Activated CD8-positive, alpha-beta memory T cell treated with anti-CD3 and anti-CD28 coated beads for 36 hours (primary cell): ENCODE data around the gene GSN. TPM values are rescaled to one million over a fixed set of nuclear protein-coding genes. Genes with fewer than 3 reads are reported as not detected.

Source experiments
- CTCF ChIA-PET: fragments of 350-600 bp; sonication (Branson Sonifier 250); formaldehyde crosslinking; loops from one replicate; lab custom pipeline; 2021; ENCODE audit warnings: antibody characterized with exemption; lab: Charles Lee
- POLR2A ChIA-PET: fragments of 350-600 bp; sonication (Branson Sonifier 250); formaldehyde crosslinking; loops from one replicate; lab custom pipeline; 2021; ENCODE audit warnings: antibody characterized with exemption; lab: Charles Lee
- total RNA-seq, 2 experiments: library from RNA; stranded (reverse); gene quantifications; one replicate each; pipeline ENCODE4 v1.2.3, GENCODE V29; 2021

The GSN gene
- total RNA-seq, 2 experiments from 2014 or later = 1.6 to 1.8 TPM

DNA sequence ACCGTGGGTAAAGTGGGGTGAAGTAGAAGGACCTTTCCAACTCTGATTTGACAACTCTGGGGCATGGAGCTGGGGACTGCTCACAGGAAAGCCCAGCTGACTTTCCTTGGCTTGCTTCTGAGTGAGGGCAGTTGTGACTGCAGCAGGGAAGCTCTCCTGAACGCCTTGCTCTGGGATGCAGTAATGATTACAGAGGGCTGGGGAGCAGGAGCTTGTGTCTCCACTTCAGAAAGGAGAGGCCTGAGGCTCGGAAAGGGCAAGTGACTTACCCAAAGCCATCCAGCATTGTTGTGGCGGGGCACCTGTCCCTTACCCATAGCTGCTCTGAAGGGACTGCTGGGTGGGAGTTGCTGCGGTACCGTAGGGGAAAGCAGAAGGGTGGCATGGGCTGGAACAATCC lies 41.2 kb downstream of the GSN start:
- ChIA-PET POLR2A (no interaction called here), CTCF (interaction anchor here (1.3 kb wide), 1 partner anchor 11 kb away, joined by 4 read pairs; no protein-coding TSS in a partner anchor)

DNA sequence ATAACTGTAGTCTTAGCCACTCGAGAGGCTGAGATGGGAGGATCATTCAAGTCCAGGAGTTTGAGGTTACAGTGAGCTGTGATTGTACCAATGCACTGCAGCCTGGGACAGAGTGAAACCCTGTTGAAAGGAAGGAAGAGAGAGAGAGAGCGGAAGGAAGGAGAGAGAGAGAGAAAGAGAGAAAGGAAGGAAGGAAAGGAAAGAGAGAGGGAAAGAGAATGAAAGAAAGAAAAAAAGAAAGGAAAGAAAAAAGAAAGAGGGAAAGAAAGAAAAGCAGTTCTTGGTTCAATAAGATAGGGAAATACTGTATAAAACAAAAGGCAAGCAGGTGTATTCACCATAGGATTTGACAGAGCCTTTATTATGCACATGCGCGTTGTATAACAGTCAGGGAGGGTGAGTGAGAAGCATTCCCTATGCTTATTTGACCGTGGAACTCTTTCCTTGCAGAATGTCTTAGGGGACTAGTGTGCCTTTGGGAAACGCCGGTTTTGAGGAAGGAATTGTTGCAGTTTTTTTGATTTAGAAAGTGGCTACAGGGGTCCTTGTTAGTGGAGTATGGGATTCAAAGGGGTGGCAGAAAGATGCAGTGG lies 42.0 kb downstream of the GSN start:
- ChIA-PET POLR2A (no interaction called here), CTCF (interaction anchor here (1.0 to 1.3 kb wide), 2 partner anchors 10 kb away, joined by 3 to 4 read pairs; no protein-coding TSS in a partner anchor)

GRCh38 chr9:121310571-121310970 lies 42.6 kb downstream of the GSN start:
- CTCF ChIA-PET = interaction anchor here (1.0 kb wide), 1 partner anchor 9 kb away, joined by 3 read pairs; no protein-coding TSS in a partner anchor
- POLR2A ChIA-PET = no interaction called here

- POLR2A ChIA-PET = no interaction called here
- CTCF ChIA-PET = no interaction called here
Measured at GRCh38 chr9:121312169-121312568, 44.2 kb downstream of the GSN start.

GRCh38 chr9:121313458-121314152 lies 45.6 kb downstream of the GSN start:
- ChIA-PET POLR2A (no interaction called here), CTCF (no interaction called here)

GRCh38 chr9:121316378-121316777 lies 48.4 kb downstream of the GSN start:
- POLR2A ChIA-PET = no interaction called here
- CTCF ChIA-PET = interaction anchor here (1.0 to 2.5 kb wide), 2 partner anchors 14 to 84 kb away, joined by 3 to 9 read pairs; no protein-coding TSS in a partner anchor

DNA sequence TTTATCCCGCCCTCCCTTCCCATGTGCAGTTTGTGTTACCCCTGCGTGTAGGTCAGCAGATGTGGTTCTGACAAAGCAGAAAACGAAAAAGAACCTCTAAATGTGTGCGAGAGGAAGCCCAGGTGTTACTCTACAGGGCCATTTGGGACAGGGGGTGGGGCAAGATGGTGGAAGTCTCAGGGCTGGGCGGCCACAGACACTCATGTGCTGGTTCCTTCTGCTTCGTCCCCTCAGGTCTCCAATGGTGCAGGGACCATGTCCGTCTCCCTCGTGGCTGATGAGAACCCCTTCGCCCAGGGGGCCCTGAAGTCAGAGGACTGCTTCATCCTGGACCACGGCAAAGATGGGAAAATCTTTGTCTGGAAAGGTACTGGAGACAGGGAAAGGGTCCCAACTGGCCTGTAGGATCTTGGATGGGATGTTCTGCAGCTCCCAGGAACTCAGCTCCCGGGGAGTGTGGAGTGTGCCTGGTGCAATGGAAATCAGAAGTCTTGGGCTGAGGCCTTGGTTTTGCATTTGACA lies 49.0 kb downstream of the GSN start:
- POLR2A ChIA-PET = no interaction called here
- CTCF ChIA-PET = interaction anchor here (1.0 to 2.5 kb wide), 2 partner anchors 15 to 83 kb away, joined by 3 to 9 read pairs; no protein-coding TSS in a partner anchor

DNA sequence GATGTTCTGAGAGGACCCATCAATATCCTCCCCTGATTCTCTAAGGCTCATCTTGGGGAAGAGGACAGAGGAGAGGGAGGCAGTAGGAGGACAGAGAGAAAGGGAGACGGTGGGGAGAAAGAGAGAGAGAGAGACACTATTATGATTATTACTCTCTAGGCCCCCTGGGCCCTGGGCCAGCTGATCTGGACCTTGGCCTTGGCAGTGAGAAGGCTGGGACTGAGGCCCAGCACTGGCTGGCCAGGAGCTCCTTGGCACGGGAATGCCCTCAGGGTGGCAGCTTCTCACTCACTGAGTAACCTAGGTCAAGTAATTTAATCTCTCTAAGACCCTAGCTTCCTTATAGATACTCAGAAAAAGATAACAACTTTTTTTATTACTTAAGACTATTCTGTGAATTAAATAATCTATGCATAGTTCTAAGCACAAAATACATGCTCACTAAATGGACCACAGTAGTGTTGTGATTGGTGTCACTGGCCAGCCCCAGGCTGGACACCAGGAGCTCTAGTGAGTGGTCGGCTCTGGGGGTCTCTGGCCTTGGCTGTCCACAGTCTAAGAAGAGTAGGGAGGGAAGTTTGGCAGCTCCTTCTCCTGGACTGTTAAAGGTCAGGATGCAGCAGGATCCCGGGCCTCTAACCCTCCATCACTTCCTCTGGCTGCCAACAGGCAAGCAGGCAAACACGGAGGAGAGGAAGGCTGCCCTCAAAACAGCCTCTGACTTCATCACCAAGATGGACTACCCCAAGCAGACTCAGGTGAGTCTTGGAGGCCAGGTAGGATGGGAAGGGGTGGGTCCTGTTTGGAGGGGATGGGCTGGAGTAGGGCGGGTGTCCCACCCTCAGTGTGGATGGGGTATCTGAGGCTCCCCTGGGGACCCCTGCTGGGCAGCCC lies 50.0 kb downstream of the GSN start:
- ChIA-PET POLR2A (no interaction called here), CTCF (interaction anchor here (0.7 to 4.0 kb wide), 4 partner anchors 28 to 104 kb away, joined by 3 to 76 read pairs (median 3); no protein-coding TSS in a partner anchor)

DNA sequence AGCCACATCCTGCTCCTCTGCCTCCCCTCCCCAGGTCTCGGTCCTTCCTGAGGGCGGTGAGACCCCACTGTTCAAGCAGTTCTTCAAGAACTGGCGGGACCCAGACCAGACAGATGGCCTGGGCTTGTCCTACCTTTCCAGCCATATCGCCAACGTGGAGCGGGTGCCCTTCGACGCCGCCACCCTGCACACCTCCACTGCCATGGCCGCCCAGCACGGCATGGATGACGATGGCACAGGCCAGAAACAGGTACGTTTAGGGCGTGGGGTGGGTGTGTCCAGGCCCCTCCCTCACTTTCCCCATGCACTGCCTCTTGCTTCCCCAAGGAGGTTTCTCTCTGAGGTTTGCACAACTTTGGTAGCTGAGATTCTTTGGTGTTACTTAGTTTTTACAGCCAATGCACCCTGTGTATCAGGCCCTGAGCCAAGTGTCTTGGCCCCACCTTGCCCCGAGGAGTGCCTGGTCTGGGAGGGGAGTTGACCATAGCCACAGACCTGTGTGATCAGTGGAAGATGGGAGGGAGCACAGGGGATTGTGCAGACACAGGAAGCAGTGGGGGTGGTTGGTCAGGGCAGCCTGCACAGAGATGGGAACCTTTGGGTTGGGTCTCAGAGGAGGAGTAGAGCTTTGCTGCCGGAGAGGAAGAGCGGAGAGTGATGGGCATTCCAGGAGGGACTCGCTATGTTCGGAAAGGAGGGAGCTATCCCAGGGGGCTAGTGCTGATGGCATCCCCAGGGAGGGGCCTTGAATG lies 50.8 kb downstream of the GSN start:
- POLR2A ChIA-PET = no interaction called here

GRCh38 chr9:121319383-121319780 lies 51.4 kb downstream of the GSN start:
- ChIA-PET POLR2A (no interaction called here), CTCF (interaction anchor here (0.6 to 4.0 kb wide), 51 partner anchors 9 to 564 kb away, joined by 3 to 88 read pairs (median 4); no protein-coding TSS in a partner anchor)

More for the DNA sequence above, 50.8 kb downstream of the GSN start:
- CTCF ChIA-PET = interaction anchor here (0.7 to 4.0 kb wide), 23 partner anchors 10 to 173 kb away, joined by 3 to 88 read pairs (median 5); no protein-coding TSS in a partner anchor

DNA sequence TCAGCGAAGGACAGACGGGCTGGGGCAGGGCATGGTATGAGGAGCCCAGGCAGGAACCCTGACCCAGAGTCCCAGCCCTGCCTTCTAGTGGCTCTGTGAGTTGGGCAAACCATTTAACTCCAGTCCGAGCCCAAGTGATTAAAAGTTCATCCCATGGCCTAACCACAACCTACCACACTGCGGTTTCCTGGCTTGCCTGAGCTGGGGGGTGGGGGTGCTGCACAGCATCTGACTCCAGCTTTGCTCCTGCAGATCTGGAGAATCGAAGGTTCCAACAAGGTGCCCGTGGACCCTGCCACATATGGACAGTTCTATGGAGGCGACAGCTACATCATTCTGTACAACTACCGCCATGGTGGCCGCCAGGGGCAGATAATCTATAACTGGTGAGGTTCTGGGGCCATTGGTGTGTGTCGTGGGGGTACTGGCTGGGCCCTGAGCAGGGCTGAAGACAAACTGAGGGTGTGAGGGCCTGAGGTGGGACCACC lies 53.1 kb downstream of the GSN start:
- ChIA-PET POLR2A (no interaction called here), CTCF (interaction anchor here (1.0 to 4.0 kb wide), 17 partner anchors 16 to 135 kb away, joined by 3 to 88 read pairs (median 7); no protein-coding TSS in a partner anchor)

- CTCF ChIA-PET = interaction anchor here (3.5 to 4.0 kb wide), 2 partner anchors 53 to 78 kb away, joined by 76 to 88 read pairs; no protein-coding TSS in a partner anchor
Measured at GRCh38 chr9:121322037-121322736, 54.2 kb downstream of the GSN start.

GRCh38 chr9:121322737-121323448 lies 54.9 kb downstream of the GSN start:
- POLR2A ChIA-PET = no interaction called here
- CTCF ChIA-PET = no interaction called here

More at GRCh38 chr9:121322037-121322736, 54.2 kb downstream of the GSN start:
- POLR2A ChIA-PET = no interaction called here

DNA sequence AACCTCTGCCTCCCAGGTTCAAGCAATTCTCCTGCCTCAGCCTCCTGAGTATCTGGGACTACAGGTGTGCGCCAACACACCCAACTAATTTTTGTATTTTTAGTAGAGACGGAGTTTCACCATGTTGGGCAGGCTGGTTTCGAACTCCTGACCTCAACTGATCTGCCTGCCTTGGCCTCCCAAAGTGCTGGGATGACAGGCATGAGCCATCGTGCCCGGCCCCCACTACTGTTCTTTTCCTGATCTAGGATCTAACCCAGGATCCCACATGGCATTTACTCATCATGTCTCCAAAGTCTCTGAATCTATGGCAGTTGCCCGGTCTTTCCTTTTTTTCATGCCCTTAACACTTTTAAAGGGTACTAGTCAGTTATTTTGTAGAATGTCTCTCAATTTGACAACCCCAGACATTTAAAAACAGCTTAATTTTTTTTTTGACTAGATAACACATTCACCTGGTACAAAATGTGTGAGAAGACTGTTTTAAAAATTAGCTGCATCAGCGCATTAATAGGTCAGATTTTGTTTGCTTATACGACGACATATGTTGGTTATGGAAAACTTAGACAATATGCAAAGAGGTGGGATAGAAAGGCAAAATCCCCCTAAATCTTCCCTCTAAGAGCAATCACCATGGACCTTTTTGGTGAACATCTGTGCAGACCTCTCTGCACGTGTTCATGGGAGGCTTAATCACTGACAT lies 55.6 kb downstream of the GSN start:
- CTCF ChIA-PET = no interaction called here

GRCh38 chr9:121324316-121324715 lies 56.4 kb downstream of the GSN start:
- CTCF ChIA-PET = no interaction called here
- POLR2A ChIA-PET = no interaction called here

More for the DNA sequence above, 55.6 kb downstream of the GSN start:
- POLR2A ChIA-PET = no interaction called here

- CTCF ChIA-PET = no interaction called here
- POLR2A ChIA-PET = no interaction called here
Measured at GRCh38 chr9:121324755-121325154, 56.8 kb downstream of the GSN start.
